Mucosa of rectum (tissue), 2 donors: Measurements from ENCODE around the gene HYOU1.
"Not testable (repeated sequence)": the region's sequence is repeated elsewhere in the genome, so short reads cannot be mapped to it uniquely, and the experiment has no call there.

Experiments used
- H3K27ac ChIP-seq, 2 donors: one replicate each; pipeline ENCODE4 v1.7.0; 2013; ENCODE audit warnings: inconsistent platforms in 2 of 2, low read depth in 2 of 2, low read length in 2 of 2
- H3K27me3 ChIP-seq, 2 donors: one replicate each; pipeline ENCODE4 v1.7.0; 2013; ENCODE audit warnings: low read length in 2 of 2; ENCODE audit not compliant: control insufficient read depth in 2 of 2, insufficient read depth in 2 of 2
- H3K36me3 ChIP-seq, 2 donors: one replicate each; pipeline ENCODE4 v1.7.0; 2013; ENCODE audit warnings: low read length in 2 of 2; ENCODE audit not compliant: control insufficient read depth in 2 of 2, insufficient read depth in 2 of 2
- H3K4me1 ChIP-seq, 2 donors: one replicate each; pipeline ENCODE4 v1.7.0; 2013; ENCODE audit warnings: low read length in 2 of 2, mild to moderate bottlenecking in 1 of 2; ENCODE audit not compliant: control insufficient read depth in 2 of 2, insufficient read depth in 2 of 2
- H3K4me3 ChIP-seq, 2 donors: one replicate each; pipeline ENCODE4 v1.7.0; 2013; ENCODE audit warnings: low read length in 2 of 2
- H3K9ac ChIP-seq, 2 donors: one replicate each; pipeline ENCODE4 v1.7.0; 2013; ENCODE audit warnings: low read length in 2 of 2, low read depth in 1 of 2, mild to moderate bottlenecking in 1 of 2
- H3K9me3 ChIP-seq, 2 donors: one replicate each; pipeline ENCODE4 v1.7.0; 2013; ENCODE audit warnings: low read length in 2 of 2; ENCODE audit not compliant: control insufficient read depth in 2 of 2
- donor health status: healthy.
- donor health status: Normal muscosa, but diverticular disease.

Gene HYOU1

GRCh38 chr11:119057000-119057769 lies at the start of gene HYOU1:
Gene HYOU1, minus strand, starts transcription at chr11:119057205. Its CDS starts 1,045 bp downstream, at chr11:119056160.
- peaks cover 24 to 27% of the 10 kb centered on the region in 2 donors for H3K36me3 ChIP-seq
- H3K9ac ChIP-seq = peak within 1 kb of the TSS; percentile 77 to 88
- peak within 1 kb of the TSS; percentile 83 to 87 for H3K27ac ChIP-seq
- H3K27me3 ChIP-seq = no peaks in the 10 kb centered on the region
- peak within 1 kb of the TSS; percentile 86 to 89 for H3K4me3 ChIP-seq
- H3K9me3 ChIP-seq = no peaks in the 10 kb centered on the region
- peaks cover 13 to 20% of the 10 kb centered on the region in 2 donors for H3K4me1 ChIP-seq

DNA sequence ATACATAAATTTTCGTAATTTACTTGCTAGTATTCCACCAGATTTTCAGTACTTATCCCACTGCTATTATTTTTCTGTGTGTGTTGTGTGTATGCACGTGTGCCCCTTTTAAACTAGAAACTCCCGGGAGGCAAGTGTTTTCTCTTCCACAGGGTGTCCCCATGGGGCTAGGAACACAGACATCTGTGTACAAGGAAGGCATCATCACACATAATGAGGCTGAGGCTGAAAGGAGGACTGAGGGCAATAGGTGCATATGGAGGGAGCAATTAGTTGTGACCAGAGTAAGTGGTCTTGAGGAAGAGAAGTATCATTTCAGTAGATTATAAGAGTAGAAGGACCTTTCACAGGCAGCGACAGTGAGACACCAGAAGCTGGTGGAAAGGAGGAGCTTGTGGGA lies 46.8 kb upstream of the HYOU1 start:
- Histone ChIP-seq H3K9me3 (no peaks in the 10 kb centered on the region), H3K36me3 (no peaks in the 10 kb centered on the region), H3K9ac (no peak overlapping the region), H3K4me3 (no peak overlapping the region), H3K27ac (no peak overlapping the region), H3K27me3 (no peaks in the 10 kb centered on the region), H3K4me1 (peaks cover 35 to 39% of the 10 kb centered on the region in 2 donors)

- not testable (repeated sequence) for H3K27me3 ChIP-seq, H3K9me3 ChIP-seq, H3K9ac ChIP-seq, H3K36me3 ChIP-seq
- peak overlapping the region; percentile 95 to 98 for H3K27ac ChIP-seq
- peak overlapping the region; percentile 17 to 93 for H3K4me3 ChIP-seq
- peaks cover 33 to 35% of the 10 kb centered on the region in 2 donors for H3K4me1 ChIP-seq
These were observed 46.2 kb upstream of the HYOU1 start for GRCh38 chr11:119103161-119103664.

DNA sequence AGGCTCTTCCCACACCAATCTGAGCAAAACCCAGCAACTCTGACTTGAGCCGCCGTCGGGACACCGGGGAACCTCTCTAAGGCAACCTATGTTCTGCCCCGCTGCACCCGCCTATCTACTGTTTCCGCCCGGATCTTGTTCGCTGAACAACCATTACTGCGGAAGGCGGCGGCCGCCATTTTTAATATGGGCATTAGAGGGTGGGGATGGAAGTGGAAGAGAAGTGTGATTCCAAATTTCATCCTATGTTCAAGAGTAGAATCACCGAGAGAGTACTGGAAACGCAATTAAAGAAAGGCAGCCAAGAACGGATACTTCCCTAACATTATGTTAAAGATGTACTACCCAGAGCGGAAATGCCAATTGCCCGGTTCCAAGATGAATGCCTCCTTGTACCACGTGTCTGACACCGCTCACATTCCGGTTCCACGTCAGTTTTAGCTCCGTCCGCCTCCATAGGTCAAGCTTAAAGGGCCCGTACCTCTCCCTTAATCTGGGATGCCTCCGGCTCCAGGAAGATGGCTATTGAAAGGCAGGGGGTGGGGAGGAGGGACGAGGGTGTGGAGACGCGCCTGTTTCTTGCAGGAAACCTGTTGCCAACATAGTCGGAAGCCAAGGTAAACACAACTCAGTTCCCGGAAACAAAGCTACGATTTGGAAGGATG lies 44.9 kb upstream of the HYOU1 start, which contains the start of gene DPAGT1:
Gene DPAGT1 (minus strand): TSS at position 95 of the 665 bp plus-strand sequence. CDS start 198 bp downstream, outside the sequence.
- Histone ChIP-seq H3K4me1 (peaks cover 29 to 35% of the 10 kb centered on the region in 2 donors), H3K36me3 (peaks cover 11 to 15% of the 10 kb centered on the region in 2 donors), H3K4me3 (peak within 1 kb of the TSS; percentile 93 to 94), H3K27me3 (no peaks in the 10 kb centered on the region), H3K9me3 (no peaks in the 10 kb centered on the region), H3K9ac (peak within 1 kb of the TSS; percentile 83 to 91), H3K27ac (peak within 1 kb of the TSS; percentile 95 to 98)

DNA sequence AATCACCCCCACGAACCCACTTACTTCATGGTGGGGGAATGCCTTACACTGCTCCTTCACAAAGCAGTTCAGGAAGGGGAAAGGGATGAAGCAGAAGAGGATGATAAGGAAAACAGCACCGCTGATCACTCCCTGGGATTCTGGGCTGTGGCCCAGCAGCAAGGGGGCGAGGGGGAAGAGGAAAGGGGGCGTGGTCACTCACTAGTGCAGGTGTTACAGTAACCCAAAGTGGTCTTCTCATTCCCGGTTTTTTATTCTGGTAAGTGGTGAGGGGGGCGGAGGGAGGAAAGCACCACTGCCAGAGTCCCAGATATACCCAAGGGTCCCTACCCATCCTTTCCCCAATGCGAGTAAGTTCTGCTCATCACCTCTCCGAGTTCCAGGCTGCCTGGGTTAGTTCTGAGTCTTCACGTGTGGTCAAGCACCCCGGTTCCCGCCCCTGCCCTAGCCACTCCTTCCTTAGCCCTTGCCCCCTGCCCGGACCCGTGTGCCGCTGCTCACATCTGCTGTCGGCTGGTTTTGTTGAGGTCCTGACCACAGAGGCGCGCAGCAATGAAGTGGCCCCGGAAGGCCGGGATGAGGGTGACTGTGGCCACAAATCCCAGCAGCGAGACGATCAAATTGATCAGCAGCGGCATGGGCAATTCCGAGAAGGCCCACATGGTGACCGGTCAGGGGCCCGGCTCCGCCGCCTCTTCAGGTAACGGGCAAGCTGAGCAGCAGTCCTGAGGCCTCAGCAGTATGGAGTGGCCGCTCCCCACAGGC lies 44.2 kb upstream of the HYOU1 start:
- H3K9me3 ChIP-seq = no peaks in the 10 kb centered on the region

DNA sequence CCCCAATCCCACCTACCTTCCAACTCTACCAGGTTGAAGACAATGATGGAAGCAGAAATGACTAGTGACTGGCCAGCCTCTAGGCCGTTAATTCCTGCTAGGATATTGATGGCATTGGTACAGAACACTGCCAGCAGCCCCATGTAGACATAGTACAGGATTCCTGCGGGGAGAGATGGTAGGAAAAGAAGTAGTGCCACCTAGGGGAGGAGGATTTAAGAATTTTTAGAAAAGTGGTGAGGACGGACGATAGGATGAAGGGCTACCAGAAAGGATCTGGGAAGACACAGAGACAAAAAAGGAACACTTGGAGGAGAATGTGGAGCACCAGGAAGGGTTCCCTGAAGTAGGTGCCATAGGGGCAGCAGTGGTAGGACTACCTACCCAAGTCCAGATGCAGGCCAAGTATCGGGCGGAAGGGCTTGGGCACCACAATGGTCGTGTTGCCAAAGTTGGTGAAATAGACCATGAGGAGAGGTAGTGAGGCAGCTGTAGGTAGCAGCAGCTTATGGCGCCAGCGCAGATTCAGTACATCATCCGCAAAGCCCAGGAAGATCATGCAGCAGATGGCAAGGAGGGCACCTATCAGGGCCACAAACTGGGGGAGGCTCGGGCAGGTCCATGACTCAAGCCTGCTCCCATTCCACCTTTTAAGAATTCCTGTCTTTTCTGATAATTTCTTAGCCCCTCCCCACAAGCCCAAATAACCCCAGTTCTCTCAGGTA lies 43.4 kb upstream of the HYOU1 start:
- Histone ChIP-seq H3K27ac (no peak overlapping the region), H3K4me3 (peak overlapping the region; percentile 93 to 94), H3K36me3 (peaks cover 11 to 22% of the 10 kb centered on the region in 2 donors), H3K9ac (peak overlapping the region; percentile 83 to 91), H3K9me3 (no peaks in the 10 kb centered on the region), H3K4me1 (peaks cover 20 to 30% of the 10 kb centered on the region in 2 donors), H3K27me3 (no peaks in the 10 kb centered on the region)

More for the DNA sequence above, 44.2 kb upstream of the HYOU1 start:
- Histone ChIP-seq H3K9ac (peak overlapping the region; percentile 83 to 91), H3K36me3 (peaks cover 11 to 22% of the 10 kb centered on the region in 2 donors), H3K27me3 (no peaks in the 10 kb centered on the region), H3K4me1 (peaks cover 22 to 28% of the 10 kb centered on the region in 2 donors), H3K4me3 (peak overlapping the region; percentile 93 to 94), H3K27ac (peak overlapping the region; percentile 95 to 98)

DNA sequence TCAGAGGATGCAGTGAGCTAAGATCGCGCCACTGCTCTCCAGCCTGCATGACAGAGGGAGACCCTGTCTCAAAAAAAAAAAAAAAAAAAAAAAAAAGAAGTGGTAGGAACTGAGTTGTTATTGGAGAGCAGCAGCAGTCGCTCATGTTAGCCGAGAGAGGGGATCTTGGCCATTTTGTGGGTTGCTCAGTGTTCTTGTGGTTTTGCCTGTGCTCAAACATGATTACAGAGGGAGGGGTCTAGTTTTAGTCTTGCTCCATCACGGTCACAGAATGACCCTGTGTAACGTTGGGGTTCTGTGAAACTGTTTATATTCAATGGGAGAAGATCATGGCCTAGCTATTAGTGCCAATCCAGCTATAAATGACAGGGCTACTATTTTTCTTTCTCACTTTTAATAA lies 42.7 kb upstream of the HYOU1 start:
- Histone ChIP-seq H3K9me3 (no peaks in the 10 kb centered on the region), H3K9ac (no peak overlapping the region), H3K27ac (no peak overlapping the region), H3K4me3 (no peak overlapping the region), H3K4me1 (peaks cover 20 to 30% of the 10 kb centered on the region in 2 donors), H3K36me3 (peaks cover 11 to 22% of the 10 kb centered on the region in 2 donors), H3K27me3 (no peaks in the 10 kb centered on the region)

DNA sequence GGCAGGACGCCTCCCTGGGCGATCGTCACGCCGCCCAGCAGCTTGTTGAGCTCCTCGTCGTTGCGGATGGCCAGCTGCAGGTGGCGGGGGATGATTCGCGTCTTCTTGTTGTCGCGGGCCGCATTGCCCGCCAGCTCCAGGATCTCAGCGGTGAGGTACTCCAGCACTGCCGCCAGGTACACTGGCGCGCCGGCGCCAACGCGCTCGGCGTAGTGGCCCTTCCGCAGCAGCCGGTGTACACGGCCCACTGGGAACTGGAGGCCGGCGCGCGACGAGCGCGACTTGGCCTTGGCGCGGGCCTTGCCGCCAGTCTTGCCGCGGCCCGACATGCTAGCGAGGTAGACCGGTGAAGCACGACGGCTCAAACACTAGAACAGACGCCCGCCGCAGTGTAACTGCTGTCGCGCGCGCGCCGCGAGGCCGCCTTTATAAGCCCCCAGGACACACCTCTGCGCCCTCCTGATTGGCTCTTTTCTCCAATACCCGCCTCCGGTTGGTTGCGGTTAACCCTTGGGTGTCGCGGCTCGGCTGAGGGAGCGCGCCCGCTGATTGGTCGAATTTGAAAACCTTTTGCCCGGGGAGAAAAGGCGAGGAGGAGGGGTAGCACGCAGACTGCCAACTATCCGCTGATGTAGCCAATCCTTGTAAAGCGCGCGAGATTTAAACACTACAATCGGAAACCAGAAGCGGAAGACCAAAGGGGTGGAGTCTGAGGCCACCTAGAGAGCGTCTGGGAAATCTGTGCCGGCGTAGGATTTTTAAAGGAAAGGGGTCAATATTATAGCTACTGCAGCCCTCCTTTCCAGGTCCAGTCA lies 38.3 kb upstream of the HYOU1 start:
- H3K27me3 ChIP-seq = no peaks in the 10 kb centered on the region

DNA sequence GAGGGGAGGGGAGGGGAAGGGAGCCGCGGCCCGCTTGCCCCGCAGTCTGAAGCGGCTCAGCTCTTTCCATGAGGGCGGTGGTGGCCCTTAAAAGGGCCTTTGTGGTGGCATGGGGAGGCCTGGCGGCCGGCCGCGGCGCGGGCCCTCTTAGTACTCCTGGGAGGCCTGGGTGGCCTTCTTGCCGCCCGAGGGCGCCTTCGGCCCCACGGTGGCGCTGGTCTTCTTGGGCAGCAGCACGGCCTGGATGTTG lies 37.7 kb upstream of the HYOU1 start:
- Histone ChIP-seq H3K9me3 (no peaks in the 10 kb centered on the region), H3K27me3 (no peaks in the 10 kb centered on the region), H3K4me1 (peaks cover 17 to 18% of the 10 kb centered on the region in 2 donors), H3K9ac (peak overlapping the region; percentile 72 to 84), H3K27ac (peak overlapping the region; percentile 86 to 90), H3K36me3 (peaks cover 11 to 29% of the 10 kb centered on the region in 2 donors), H3K4me3 (peak overlapping the region; percentile 85 to 90)

More for the DNA sequence above, 38.3 kb upstream of the HYOU1 start:
- H3K27ac ChIP-seq = peak overlapping the region; percentile 86 to 90
- H3K36me3 ChIP-seq = peaks cover 11 to 29% of the 10 kb centered on the region in 2 donors
- peaks cover 21% of the 10 kb centered on the region in 2 donors for H3K4me1 ChIP-seq
- H3K9ac ChIP-seq = peak overlapping the region; percentile 72 to 84
- no peaks in the 10 kb centered on the region for H3K9me3 ChIP-seq
- peak overlapping the region; percentile 85 to 90 for H3K4me3 ChIP-seq
